HepG2 (cell line): ENCODE measurements around the gene ATRX. TPM values are rescaled to one million over a fixed set of nuclear protein-coding genes. Genes with fewer than 3 reads are reported as not detected.

ENCODE experiments used
- ATAC-seq: fragments of 200-7000 bp; cut with Tn5 transposase; 3 replicates; pipeline ENCODE4 v1.9.1; 2020; ENCODE audit warnings: mild to moderate bottlenecking, moderate library complexity
- BruUV-seq: library from RNA; stranded (reverse); fragments of 400-500 nt; replicated peaks from 2 replicates; lab custom pipeline; 2021; lab: Mats Ljungman, UMichigan
- CTCF ChIA-PET: fragments of 300-600 bp; formaldehyde crosslinking; extraction: SDS; loops from one replicate; lab custom pipeline; 2021; ENCODE audit warnings: low total read pairs, inconsistent platforms, low intra/inter-chr PET ratio; lab: Yijun Ruan, JAX
- POLR2A ChIA-PET: fragments of 350-600 bp; sonication (Branson Sonifier 250); formaldehyde crosslinking; loops from one replicate; lab custom pipeline; 2020; ENCODE audit warnings: antibody characterized with exemption, inconsistent platforms; lab: Yijun Ruan, JAX
- DNase-seq: peaks from one replicate; pipeline ENCODE4 v3.0.0-alpha.2; 2015; ENCODE audit warnings: low spot score
- FAIRE-seq: peaks from 3 replicates; lab custom pipeline; 2011; peaks lifted over from hg19 to GRCh38; lab: Jason Lieb, UNC
- H2AFZ ChIP-seq: one replicate; pipeline ENCODE4 v1.6.1; 2011; ENCODE audit warnings: low read length, inconsistent platforms
- H3K27ac ChIP-seq: fragments of 300-600 bp; 3 replicates; pipeline ENCODE4 v1.8.0; 2011; ENCODE audit warnings: mixed run types, mild to moderate bottlenecking, mixed read lengths, low read length, inconsistent platforms; ENCODE audit not compliant: insufficient read depth; ENCODE audit errors: extremely low read length
- H3K27me3 ChIP-seq, 2 experiments: fragments of 200-600 bp in 1 of 2; 2 replicates in 1 of 2; 3 replicates in 1 of 2; pipeline versions ENCODE4 v1.6.0 to v1.8.0; 2011; ENCODE audit warnings: low read length in 2 of 2, mild to moderate bottlenecking in 2 of 2, moderate library complexity in 2 of 2, inconsistent platforms in 1 of 2; ENCODE audit not compliant: insufficient read depth in 2 of 2, control insufficient read depth in 1 of 2
- H3K36me3 ChIP-seq, 2 experiments: fragments of 200-600 bp in 1 of 2; replicated peaks in 1 of 2; 2 replicates in 1 of 2; 3 replicates in 1 of 2; pipeline versions ENCODE4 v1.5.1 to v1.8.0; 2011; ENCODE audit warnings: low read length in 2 of 2, inconsistent platforms in 1 of 2; ENCODE audit not compliant: insufficient read depth in 2 of 2, control insufficient read depth in 1 of 2
- H3K4me1 ChIP-seq: 2 replicates; pipeline ENCODE4 v1.5.1; 2012; ENCODE audit warnings: low read length, inconsistent platforms; ENCODE audit not compliant: insufficient read depth
- H3K4me2 ChIP-seq: 2 replicates; pipeline ENCODE4 v1.6.0; 2011; ENCODE audit warnings: low read depth, low read length, inconsistent platforms
- H3K4me3 ChIP-seq, 3 experiments: fragments of 200-600 bp in 1 of 3; sonication (generic), shearing (Covaris generic) in 1 of 3; replicated peaks in 1 of 3; 2 replicates each; pipeline ENCODE4 v1.5.1; 2011 to 2016; ENCODE audit warnings: low read length in 3 of 3, inconsistent platforms in 2 of 3, low read depth in 2 of 3, mild to moderate bottlenecking in 2 of 3, control low read depth in 1 of 3, mixed read lengths in 1 of 3; ENCODE audit not compliant: insufficient read depth in 1 of 3
- H3K79me2 ChIP-seq: one replicate; pipeline ENCODE4 v1.6.1; 2011; ENCODE audit warnings: low read length, inconsistent platforms; ENCODE audit not compliant: insufficient read depth
- H3K9ac ChIP-seq: 2 replicates; pipeline ENCODE4 v1.6.0; 2011; ENCODE audit warnings: mild to moderate bottlenecking, low read depth, low read length, inconsistent platforms; ENCODE audit not compliant: insufficient read depth
- H3K9me3 ChIP-seq: 2 replicates; pipeline ENCODE4 v1.5.1; 2012; ENCODE audit warnings: mild to moderate bottlenecking, low read length
- H4K20me1 ChIP-seq: 2 replicates; pipeline ENCODE4 v1.6.0; 2011; ENCODE audit warnings: inconsistent platforms, mild to moderate bottlenecking, low read length, moderate library complexity; ENCODE audit not compliant: insufficient read depth
- FOSL1 ChIP-seq: sonication (generic); formaldehyde crosslinking; IDR thresholded peaks from 2 replicates; pipeline ENCODE4 v1.9.0; 2021; ENCODE audit warnings: missing genetic modification reagents, borderline replicate concordance
- FOXK1 ChIP-seq: sonication (generic); formaldehyde crosslinking; IDR thresholded peaks from 2 replicates; pipeline ENCODE4 v1.4.0; 2020; ENCODE audit warnings: low read depth, missing genetic modification reagents, borderline replicate concordance
- NAIF1 ChIP-seq: sonication (generic); formaldehyde crosslinking; IDR thresholded peaks from 2 replicates; pipeline ENCODE4 v1.5.0; 2020; ENCODE audit warnings: mild to moderate bottlenecking, missing genetic modification reagents, borderline replicate concordance
- RBFOX2 ChIP-seq: fragments of 200-400 bp; formaldehyde crosslinking; IDR thresholded peaks from 2 replicates; pipeline ENCODE4 v1.6.1; 2017; ENCODE audit warnings: low read depth, mild to moderate bottlenecking, low read length
- TSC22D2 ChIP-seq: sonication (generic); formaldehyde crosslinking; IDR thresholded peaks from 2 replicates; pipeline ENCODE4 v1.5.1; 2020; ENCODE audit warnings: missing genetic modification reagents, mild to moderate bottlenecking, borderline replicate concordance
- WIZ ChIP-seq: sonication (generic); formaldehyde crosslinking; IDR thresholded peaks from 2 replicates; pipeline ENCODE4 v1.5.1; 2020; ENCODE audit warnings: mild to moderate bottlenecking, missing genetic modification reagents
- XRCC5 ChIP-seq: fragments of 200-400 bp; formaldehyde crosslinking; optimal IDR thresholded peaks from 2 replicates; pipeline ENCODE3; 2017; ENCODE audit warnings: mild to moderate bottlenecking, low read length
- ZBTB38 ChIP-seq: sonication (generic); formaldehyde crosslinking; IDR thresholded peaks from 2 replicates; pipeline ENCODE4 v1.5.1; 2020; ENCODE audit warnings: mild to moderate bottlenecking, missing genetic modification reagents
- ZC3H13 ChIP-seq: sonication (generic); formaldehyde crosslinking; IDR thresholded peaks from 2 replicates; pipeline ENCODE4 v1.8.1; 2023; ENCODE audit warnings: mild to moderate bottlenecking, missing genetic modification reagents, moderate library complexity
- ZC3H4 ChIP-seq: sonication (generic); formaldehyde crosslinking; IDR thresholded peaks from 2 replicates; pipeline ENCODE4 v1.4.0; 2020; ENCODE audit warnings: missing genetic modification reagents, borderline replicate concordance
- ZFP36 ChIP-seq: fragments of 150-350 bp; IDR thresholded peaks from 2 replicates; pipeline ENCODE4 v1.6.1; 2018; ENCODE audit warnings: borderline replicate concordance, low read length, low read depth; ENCODE audit not compliant: partially characterized antibody
- ZNF331 ChIP-seq: sonication (generic); formaldehyde crosslinking; IDR thresholded peaks from 2 replicates; pipeline ENCODE4 v1.4.0; 2020; ENCODE audit warnings: missing genetic modification reagents
- ZNF44 ChIP-seq: sonication (generic); formaldehyde crosslinking; IDR thresholded peaks from 2 replicates; pipeline ENCODE4 v1.5.1; 2020; ENCODE audit warnings: mild to moderate bottlenecking, missing genetic modification reagents
- WGBS: methylation state at CpG from one replicate; pipeline ENCODE4 v1.1.6; 2017; ENCODE audit warnings: low lambda C conversion rate; 5-methylcytosine and 5-hydroxymethylcytosine counted together
- in situ Hi-C: cut with HindIII; loops from 2 replicates; pipeline ENCODE4 v1.10.0; 2017; ENCODE audit warnings: low pct_unique_long_range_greater_than_20kb; ENCODE audit not compliant: extremely low pct_ligation_motif_present
- intact Hi-C: fragments of 100-400 bp; cut with micrococcal nuclease; formaldehyde crosslinking; loops from one replicate; pipeline ENCODE4 v1.10.0; 2022; ENCODE audit not compliant: unreplicated experiment
- polyA plus RNA-seq, 8 experiments: library from polyadenylated mRNA; depleted of rRNA in 3 of 8; stranded (reverse) in 7 of 8; unstranded in 1 of 8; fragments of >200 nt; fragmentation: Illumina TruSeq in 4 of 8; extraction: Trizol in 4 of 8; gene quantifications; 2 replicates each; pipeline versions ENCODE4 v1.2.1 to v1.2.3, GENCODE V29; 2011 to 2016; ENCODE audit warnings: low read depth in 4 of 8, missing spikeins in 1 of 8, mixed read lengths in 1 of 8; ENCODE audit not compliant: insufficient read depth in 1 of 8
- total RNA-seq, 5 experiments: library from RNA; depleted of rRNA; stranded (reverse); fragments of >200 nt; fragmentation: Illumina TruSeq; extraction: Trizol; gene quantifications; 2 replicates each; pipeline ENCODE4 v1.2.3, GENCODE V29; 2016; ENCODE audit warnings: low read depth in 1 of 5
- TF ChIP-seq, protein P1 (sequence below): sonication (generic); formaldehyde crosslinking; IDR thresholded peaks from 2 replicates; pipeline ENCODE4 v1.5.0; 2020; ENCODE audit warnings: mild to moderate bottlenecking, missing genetic modification reagents
- TF ChIP-seq, protein P2 (sequence below): sonication (generic); formaldehyde crosslinking; IDR thresholded peaks from 2 replicates; pipeline ENCODE4 v1.5.1; 2020; ENCODE audit warnings: missing genetic modification reagents, mild to moderate bottlenecking, borderline replicate concordance
- TF ChIP-seq, protein P3 (sequence below): IDR thresholded peaks from 2 replicates; pipeline ENCODE4 v1.6.1; 2016; ENCODE audit warnings: missing compliant biosample characterization, missing genetic modification reagents, borderline replicate concordance

The ATRX gene
- total and polyA plus RNA-seq, 2 of the 13 experiments (the other 11 are each of a cell fraction or from before 2014, with no cell fraction given): 26.1 to 44.5 TPM

- Histone ChIP-seq H2AFZ (no peak overlapping the region), H3K9ac (no peak overlapping the region), H3K36me3 (no peaks in the 10 kb centered on the region; a peak in 2 of 5 replicates), H3K79me2 (no peaks in the 10 kb centered on the region), H3K4me3 (no peak overlapping the region), H3K27me3 (no peaks in the 10 kb centered on the region), H4K20me1 (no peaks in the 10 kb centered on the region), H3K27ac (no peak overlapping the region), H3K4me2 (no peak overlapping the region), H3K4me1 (no peaks in the 10 kb centered on the region), H3K9me3 (no peaks in the 10 kb centered on the region)
- DNase-seq (no peak), FAIRE-seq (no peak), ATAC-seq (no peak)
- no TSS peak for BruUV-seq
- intact Hi-C loops (no loop called here), in situ Hi-C loops (no loop called here)
- 100% methylated on average over 1 of the region's 1 CpG for WGBS
- POLR2A ChIA-PET: no interaction called here
- CTCF ChIA-PET: no interaction called here
- TF ChIP-seq, protein P1, sequence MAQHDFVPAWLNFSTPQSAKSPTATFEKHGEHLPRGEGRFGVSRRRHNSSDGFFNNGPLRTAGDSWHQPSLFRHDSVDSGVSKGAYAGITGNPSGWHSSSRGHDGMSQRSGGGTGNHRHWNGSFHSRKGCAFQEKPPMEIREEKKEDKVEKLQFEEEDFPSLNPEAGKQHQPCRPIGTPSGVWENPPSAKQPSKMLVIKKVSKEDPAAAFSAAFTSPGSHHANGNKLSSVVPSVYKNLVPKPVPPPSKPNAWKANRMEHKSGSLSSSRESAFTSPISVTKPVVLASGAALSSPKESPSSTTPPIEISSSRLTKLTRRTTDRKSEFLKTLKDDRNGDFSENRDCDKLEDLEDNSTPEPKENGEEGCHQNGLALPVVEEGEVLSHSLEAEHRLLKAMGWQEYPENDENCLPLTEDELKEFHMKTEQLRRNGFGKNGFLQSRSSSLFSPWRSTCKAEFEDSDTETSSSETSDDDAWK (CRISPR knock-in tag): no peak
- TF ChIP-seq NAIF1 (CRISPR knock-in tag): no peak
- TF ChIP-seq ZC3H4 (CRISPR knock-in tag): no peak
- no peak for TF ChIP-seq ZBTB38 (CRISPR knock-in tag)
- TF ChIP-seq ZC3H13 (CRISPR knock-in tag): no peak
- no peak for TF ChIP-seq WIZ
- TF ChIP-seq FOXK1 (CRISPR knock-in tag): no peak
- TF ChIP-seq, protein P2, sequence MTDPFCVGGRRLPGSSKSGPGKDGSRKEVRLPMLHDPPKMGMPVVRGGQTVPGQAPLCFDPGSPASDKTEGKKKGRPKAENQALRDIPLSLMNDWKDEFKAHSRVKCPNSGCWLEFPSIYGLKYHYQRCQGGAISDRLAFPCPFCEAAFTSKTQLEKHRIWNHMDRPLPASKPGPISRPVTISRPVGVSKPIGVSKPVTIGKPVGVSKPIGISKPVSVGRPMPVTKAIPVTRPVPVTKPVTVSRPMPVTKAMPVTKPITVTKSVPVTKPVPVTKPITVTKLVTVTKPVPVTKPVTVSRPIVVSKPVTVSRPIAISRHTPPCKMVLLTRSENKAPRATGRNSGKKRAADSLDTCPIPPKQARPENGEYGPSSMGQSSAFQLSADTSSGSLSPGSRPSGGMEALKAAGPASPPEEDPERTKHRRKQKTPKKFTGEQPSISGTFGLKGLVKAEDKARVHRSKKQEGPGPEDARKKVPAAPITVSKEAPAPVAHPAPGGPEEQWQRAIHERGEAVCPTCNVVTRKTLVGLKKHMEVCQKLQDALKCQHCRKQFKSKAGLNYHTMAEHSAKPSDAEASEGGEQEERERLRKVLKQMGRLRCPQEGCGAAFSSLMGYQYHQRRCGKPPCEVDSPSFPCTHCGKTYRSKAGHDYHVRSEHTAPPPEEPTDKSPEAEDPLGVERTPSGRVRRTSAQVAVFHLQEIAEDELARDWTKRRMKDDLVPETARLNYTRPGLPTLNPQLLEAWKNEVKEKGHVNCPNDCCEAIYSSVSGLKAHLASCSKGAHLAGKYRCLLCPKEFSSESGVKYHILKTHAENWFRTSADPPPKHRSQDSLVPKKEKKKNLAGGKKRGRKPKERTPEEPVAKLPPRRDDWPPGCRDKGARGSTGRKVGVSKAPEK (CRISPR knock-in tag): no peak
- no peak for TF ChIP-seq FOSL1 (CRISPR knock-in tag)
- no peak for TF ChIP-seq XRCC5
- TF ChIP-seq TSC22D2 (CRISPR knock-in tag): no peak
- TF ChIP-seq ZNF331: no peak
- TF ChIP-seq, protein P3, sequence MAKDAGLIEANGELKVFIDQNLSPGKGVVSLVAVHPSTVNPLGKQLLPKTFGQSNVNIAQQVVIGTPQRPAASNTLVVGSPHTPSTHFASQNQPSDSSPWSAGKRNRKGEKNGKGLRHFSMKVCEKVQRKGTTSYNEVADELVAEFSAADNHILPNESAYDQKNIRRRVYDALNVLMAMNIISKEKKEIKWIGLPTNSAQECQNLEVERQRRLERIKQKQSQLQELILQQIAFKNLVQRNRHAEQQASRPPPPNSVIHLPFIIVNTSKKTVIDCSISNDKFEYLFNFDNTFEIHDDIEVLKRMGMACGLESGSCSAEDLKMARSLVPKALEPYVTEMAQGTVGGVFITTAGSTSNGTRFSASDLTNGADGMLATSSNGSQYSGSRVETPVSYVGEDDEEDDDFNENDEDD (CRISPR knock-in tag): no peak
- no peak for TF ChIP-seq ZFP36
- TF ChIP-seq RBFOX2: no peak
- TF ChIP-seq ZNF44 (CRISPR knock-in tag): no peak
Measured at GRCh38 chrX:77510007-77510406, 276.0 kb downstream of the ATRX start.
